ENCODE measurements around the gene QPRT.

GRCh38 chr16:29663807-29664090, 15.2 kb upstream of the QPRT start:
- TF ChIP-seq CTCF (IDR thresholded peaks at IDR 0.05) (no peak), POLR2AphosphoS5 (IDR thresholded peaks at IDR 0.05) (no peak), POLR2A (IDR thresholded peaks at IDR 0.05) (no peak)

All from suprapubic skin (tissue), 4 donors.